ENCODE results near the gene POLR2M.

The POLR2M gene

GRCh38 chr15:57762302-57762701, 55.8 kb downstream of the POLR2M start:
- H3K4me3 ChIP-seq (ENCODE audit: low read length), result no peak overlapping the region
- peak; percentile 20 for TF ChIP-seq CTCF (conservative IDR thresholded peaks at IDR 0.05; ENCODE audit: low read depth, low read length)
- DNase-seq (ENCODE audit: low read depth), result no peak

GRCh38 chr15:57763176-57763964, 56.9 kb downstream of the POLR2M start:
- TF ChIP-seq CTCF (conservative IDR thresholded peaks at IDR 0.05; ENCODE audit: low read depth, low read length), result no peak
- DNase-seq (ENCODE audit: low read depth), result no peak
- no peak overlapping the region for H3K4me3 ChIP-seq (ENCODE audit: low read length)
